ENCODE measurements around the gene ELK4. TPM values are rescaled to one million over a fixed set of nuclear protein-coding genes. Genes with fewer than 3 reads are reported as not detected.

The ELK4 gene
- total and polyA plus RNA-seq, 2 of the 13 experiments (the other 11 are each of a cell fraction or from before 2014, with no cell fraction given): 8.3 to 13.1 TPM

DNA sequence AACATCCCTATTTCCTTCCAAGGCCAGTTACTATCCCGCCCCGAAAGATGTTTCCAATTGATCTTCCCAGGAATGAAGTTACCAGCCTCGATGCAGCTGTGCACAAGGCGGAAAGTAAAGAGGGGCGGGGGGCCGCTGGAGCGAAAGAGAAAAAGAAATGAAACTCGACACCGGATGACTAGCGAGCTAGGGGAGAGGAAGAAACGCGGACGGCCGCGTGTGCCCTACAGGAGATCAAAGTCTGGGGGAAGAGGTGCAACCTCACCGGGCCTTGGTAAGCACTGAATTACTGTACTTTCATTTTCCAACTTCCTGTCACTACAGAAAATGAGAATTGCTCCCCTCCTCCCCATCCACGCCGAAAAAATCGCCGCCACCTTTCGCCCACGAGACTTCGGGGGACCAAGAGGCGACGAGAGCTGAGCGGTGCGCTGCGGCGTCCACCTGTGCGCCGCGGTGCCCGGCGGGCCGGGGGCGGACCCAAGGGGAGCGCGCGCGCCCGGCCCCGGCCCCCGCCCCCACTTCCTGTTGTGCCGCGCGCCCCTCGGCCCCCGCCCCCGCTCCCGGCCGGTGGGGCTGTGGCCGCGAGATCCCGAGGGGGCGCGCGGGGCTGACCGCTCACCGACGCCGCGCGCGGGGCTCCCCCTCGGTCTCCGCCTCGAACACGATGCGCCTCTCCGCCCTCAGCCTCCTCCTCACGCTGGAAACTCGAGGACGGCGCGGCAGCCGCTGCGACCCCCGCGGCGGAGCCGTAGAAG lies 622 bp downstream of the ELK4 start (continued):
- TF ChIP-seq, protein P1, sequence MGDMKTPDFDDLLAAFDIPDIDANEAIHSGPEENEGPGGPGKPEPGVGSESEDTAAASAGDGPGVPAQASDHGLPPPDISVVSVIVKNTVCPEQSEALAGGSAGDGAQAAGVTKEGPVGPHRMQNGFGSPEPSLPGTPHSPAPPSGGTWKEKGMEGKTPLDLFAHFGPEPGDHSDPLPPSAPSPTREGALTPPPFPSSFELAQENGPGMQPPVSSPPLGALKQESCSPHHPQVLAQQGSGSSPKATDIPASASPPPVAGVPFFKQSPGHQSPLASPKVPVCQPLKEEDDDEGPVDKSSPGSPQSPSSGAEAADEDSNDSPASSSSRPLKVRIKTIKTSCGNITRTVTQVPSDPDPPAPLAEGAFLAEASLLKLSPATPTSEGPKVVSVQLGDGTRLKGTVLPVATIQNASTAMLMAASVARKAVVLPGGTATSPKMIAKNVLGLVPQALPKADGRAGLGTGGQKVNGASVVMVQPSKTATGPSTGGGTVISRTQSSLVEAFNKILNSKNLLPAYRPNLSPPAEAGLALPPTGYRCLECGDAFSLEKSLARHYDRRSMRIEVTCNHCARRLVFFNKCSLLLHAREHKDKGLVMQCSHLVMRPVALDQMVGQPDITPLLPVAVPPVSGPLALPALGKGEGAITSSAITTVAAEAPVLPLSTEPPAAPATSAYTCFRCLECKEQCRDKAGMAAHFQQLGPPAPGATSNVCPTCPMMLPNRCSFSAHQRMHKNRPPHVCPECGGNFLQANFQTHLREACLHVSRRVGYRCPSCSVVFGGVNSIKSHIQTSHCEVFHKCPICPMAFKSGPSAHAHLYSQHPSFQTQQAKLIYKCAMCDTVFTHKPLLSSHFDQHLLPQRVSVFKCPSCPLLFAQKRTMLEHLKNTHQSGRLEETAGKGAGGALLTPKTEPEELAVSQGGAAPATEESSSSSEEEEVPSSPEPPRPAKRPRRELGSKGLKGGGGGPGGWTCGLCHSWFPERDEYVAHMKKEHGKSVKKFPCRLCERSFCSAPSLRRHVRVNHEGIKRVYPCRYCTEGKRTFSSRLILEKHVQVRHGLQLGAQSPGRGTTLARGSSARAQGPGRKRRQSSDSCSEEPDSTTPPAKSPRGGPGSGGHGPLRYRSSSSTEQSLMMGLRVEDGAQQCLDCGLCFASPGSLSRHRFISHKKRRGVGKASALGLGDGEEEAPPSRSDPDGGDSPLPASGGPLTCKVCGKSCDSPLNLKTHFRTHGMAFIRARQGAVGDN (CRISPR knock-in tag; IDR thresholded peaks at IDR 0.05): peak; percentile 42; the same call in 1 of the 2 replicates
- TF ChIP-seq ZNF772 (CRISPR knock-in tag; IDR thresholded peaks at IDR 0.05) (peak; percentile 83; the same call in 1 of the 2 replicates), CENPX (CRISPR knock-in tag; IDR thresholded peaks at IDR 0.05) (no peak), ZNF556 (CRISPR knock-in tag; IDR thresholded peaks at IDR 0.05; ENCODE audit: borderline replicate concordance) (no peak), ZNF790 (CRISPR knock-in tag; IDR thresholded peaks at IDR 0.05; ENCODE audit: borderline replicate concordance) (no peak), ZNF674 (CRISPR knock-in tag; IDR thresholded peaks at IDR 0.05; ENCODE audit: low read depth) (no peak), GATAD1 (CRISPR knock-in tag; IDR thresholded peaks at IDR 0.05) (no peak), ERF (CRISPR knock-in tag; IDR thresholded peaks at IDR 0.05) (peak; percentile 32; the same call in 1 of the 2 replicates), ZNF713 (CRISPR knock-in tag; IDR thresholded peaks at IDR 0.05) (no peak), RAD21 (CRISPR knock-in tag; IDR thresholded peaks at IDR 0.05) (no peak), ZNF589 (CRISPR knock-in tag; conservative IDR thresholded peaks at IDR 0.05) (no peak), KDM4B (CRISPR knock-in tag; IDR thresholded peaks at IDR 0.05) (no peak), JUN (CRISPR knock-in tag; IDR thresholded peaks at IDR 0.05) (no peak)
- TF ChIP-seq, protein P2, sequence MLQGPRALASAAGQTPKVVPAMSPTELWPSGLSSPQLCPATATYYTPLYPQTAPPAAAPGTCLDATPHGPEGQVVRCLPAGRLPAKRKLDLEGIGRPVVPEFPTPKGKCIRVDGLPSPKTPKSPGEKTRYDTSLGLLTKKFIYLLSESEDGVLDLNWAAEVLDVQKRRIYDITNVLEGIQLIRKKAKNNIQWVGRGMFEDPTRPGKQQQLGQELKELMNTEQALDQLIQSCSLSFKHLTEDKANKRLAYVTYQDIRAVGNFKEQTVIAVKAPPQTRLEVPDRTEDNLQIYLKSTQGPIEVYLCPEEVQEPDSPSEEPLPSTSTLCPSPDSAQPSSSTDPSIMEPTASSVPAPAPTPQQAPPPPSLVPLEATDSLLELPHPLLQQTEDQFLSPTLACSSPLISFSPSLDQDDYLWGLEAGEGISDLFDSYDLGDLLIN (CRISPR knock-in tag; IDR thresholded peaks at IDR 0.05; ENCODE audit: borderline replicate concordance): no peak
- TF ChIP-seq, protein P3, sequence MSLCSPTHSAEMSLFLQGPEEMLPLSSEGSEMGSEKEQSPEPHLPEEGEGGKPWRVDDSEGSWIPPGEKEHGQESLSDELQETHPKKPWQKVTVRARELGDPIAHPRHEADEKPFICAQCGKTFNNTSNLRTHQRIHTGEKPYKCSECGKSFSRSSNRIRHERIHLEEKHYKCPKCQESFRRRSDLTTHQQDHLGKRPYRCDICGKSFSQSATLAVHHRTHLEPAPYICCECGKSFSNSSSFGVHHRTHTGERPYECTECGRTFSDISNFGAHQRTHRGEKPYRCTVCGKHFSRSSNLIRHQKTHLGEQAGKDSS (CRISPR knock-in tag; IDR thresholded peaks at IDR 0.05; ENCODE audit: borderline replicate concordance, low read depth): no peak; the same call in 1 of the 2 replicates
- TF ChIP-seq, protein P4, sequence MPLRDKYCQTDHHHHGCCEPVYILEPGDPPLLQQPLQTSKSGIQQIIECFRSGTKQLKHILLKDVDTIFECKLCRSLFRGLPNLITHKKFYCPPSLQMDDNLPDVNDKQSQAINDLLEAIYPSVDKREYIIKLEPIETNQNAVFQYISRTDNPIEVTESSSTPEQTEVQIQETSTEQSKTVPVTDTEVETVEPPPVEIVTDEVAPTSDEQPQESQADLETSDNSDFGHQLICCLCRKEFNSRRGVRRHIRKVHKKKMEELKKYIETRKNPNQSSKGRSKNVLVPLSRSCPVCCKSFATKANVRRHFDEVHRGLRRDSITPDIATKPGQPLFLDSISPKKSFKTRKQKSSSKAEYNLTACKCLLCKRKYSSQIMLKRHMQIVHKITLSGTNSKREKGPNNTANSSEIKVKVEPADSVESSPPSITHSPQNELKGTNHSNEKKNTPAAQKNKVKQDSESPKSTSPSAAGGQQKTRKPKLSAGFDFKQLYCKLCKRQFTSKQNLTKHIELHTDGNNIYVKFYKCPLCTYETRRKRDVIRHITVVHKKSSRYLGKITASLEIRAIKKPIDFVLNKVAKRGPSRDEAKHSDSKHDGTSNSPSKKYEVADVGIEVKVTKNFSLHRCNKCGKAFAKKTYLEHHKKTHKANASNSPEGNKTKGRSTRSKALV (CRISPR knock-in tag; IDR thresholded peaks at IDR 0.05): no peak
- TF ChIP-seq, protein P5, sequence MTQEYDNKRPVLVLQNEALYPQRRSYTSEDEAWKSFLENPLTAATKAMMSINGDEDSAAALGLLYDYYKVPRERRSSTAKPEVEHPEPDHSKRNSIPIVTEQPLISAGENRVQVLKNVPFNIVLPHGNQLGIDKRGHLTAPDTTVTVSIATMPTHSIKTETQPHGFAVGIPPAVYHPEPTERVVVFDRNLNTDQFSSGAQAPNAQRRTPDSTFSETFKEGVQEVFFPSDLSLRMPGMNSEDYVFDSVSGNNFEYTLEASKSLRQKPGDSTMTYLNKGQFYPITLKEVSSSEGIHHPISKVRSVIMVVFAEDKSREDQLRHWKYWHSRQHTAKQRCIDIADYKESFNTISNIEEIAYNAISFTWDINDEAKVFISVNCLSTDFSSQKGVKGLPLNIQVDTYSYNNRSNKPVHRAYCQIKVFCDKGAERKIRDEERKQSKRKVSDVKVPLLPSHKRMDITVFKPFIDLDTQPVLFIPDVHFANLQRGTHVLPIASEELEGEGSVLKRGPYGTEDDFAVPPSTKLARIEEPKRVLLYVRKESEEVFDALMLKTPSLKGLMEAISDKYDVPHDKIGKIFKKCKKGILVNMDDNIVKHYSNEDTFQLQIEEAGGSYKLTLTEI (CRISPR knock-in tag; conservative IDR thresholded peaks at IDR 0.05): no peak
- TF ChIP-seq, protein P6, sequence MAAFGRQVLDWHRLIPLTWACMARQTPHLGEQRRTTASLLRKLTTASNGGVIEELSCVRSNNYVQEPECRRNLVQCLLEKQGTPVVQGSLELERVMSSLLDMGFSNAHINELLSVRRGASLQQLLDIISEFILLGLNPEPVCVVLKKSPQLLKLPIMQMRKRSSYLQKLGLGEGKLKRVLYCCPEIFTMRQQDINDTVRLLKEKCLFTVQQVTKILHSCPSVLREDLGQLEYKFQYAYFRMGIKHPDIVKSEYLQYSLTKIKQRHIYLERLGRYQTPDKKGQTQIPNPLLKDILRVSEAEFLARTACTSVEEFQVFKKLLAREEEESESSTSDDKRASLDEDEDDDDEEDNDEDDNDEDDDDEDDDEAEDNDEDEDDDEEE (CRISPR knock-in tag; IDR thresholded peaks at IDR 0.05): no peak
